ENCODE measurements around the gene PNMA8C. TPM values are rescaled to one million over a fixed set of nuclear protein-coding genes. Genes with fewer than 3 reads are reported as not detected.
"Not testable (repeated sequence)": the region's sequence is repeated elsewhere in the genome, so short reads cannot be mapped to it uniquely, and the experiment has no call there.

The PNMA8C gene
- total RNA-seq, 2 donors from 2014 or later, result not detected

DNA sequence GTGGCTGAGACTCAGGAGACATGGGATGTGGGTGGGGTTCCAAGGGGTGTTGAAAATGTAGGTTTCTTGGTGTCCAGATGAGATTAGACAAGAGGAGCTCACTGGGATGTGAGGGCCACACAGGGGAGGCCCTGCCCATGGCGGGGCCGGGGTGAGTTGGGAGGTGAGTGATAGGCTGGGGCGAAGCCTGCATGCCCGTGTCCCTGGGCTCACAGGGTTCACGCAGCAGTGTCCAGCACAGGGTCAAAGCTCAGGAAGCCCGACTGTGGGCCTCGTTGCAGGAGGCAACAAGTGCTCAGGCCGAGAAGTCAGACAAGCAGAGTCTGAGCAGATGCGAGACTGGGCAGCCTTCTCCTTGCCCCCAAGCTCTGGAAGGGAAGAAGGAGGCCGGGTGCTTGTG is 42.6 kb downstream of the PNMA8C start:
- DNase-seq (ENCODE audit: low spot score), result no peak
- Mint-ChIP-seq H3K36me3 (peaks cover 18% of the 10 kb centered on the region), H3K27me3 (no peaks in the 10 kb centered on the region), H3K9me3 (no peaks in the 10 kb centered on the region), H3K27ac (no peak overlapping the region), H3K4me1 (ENCODE audit: low read depth in 2 of 2) (peaks cover 0 to 8% of the 10 kb centered on the region in 2 donors), H3K4me3 (no peak overlapping the region)
- ATAC-seq, result no peak

DNA sequence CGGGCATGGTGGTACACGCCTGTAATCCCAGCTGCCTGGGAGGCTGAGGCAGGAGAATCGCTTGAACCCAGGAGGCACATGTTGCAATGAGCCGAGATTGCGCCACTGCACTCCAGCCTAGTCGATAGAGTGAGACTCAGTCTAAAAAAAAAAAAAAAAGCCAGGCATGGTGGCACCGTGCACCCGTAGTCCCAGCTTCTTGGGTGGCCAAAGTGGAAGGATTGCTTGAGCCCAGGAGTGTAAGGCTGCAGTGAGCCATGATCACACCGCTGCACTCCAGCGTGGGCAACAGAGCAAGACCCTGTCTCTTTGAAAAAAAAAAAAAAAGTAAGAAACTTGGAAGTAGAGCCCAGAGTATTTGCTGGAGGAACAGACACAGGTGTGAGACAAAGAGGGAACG is 43.1 kb downstream of the PNMA8C start:
- Mint-ChIP-seq H3K4me1 (ENCODE audit: low read depth in 2 of 2) (peaks cover 0 to 8% of the 10 kb centered on the region in 2 donors), H3K9me3 (no peaks in the 10 kb centered on the region), H3K36me3 (peaks cover 23% of the 10 kb centered on the region)

DNA sequence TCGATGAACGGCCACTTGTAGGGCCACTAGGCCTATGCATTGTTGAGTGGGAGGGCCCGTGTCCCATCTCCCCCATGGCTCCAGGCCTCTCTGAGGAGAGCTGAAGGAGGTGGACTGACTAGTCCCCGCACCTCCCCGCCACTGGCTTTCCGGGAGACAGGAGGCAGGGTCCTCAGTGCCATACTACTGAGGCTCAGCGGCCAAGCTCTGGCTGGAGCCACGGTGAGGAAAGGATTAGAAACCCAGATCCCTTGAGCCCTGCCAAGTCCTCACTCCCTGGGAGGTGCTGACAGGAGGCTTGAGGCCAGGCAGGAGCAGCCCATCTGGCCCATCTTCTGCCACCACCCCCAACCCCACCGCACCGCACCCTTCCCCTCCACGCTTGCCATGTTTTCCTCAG is 44.3 kb downstream of the PNMA8C start:
- Mint-ChIP-seq H3K27ac (no peak overlapping the region), H3K27me3 (no peaks in the 10 kb centered on the region), H3K4me1 (ENCODE audit: low read depth in 2 of 2) (peaks cover 0 to 6% of the 10 kb centered on the region in 2 donors), H3K4me3 (no peak overlapping the region), H3K36me3 (peaks cover 28% of the 10 kb centered on the region), H3K9me3 (no peaks in the 10 kb centered on the region)
- ATAC-seq, result no peak
- DNase-seq (ENCODE audit: low spot score), result no peak

More for the DNA sequence above, 43.1 kb downstream of the PNMA8C start:
- Mint-ChIP-seq H3K4me3 (no peak overlapping the region), H3K27me3 (no peaks in the 10 kb centered on the region), H3K27ac (no peak overlapping the region)
- ATAC-seq (no peak), DNase-seq (ENCODE audit: low spot score) (no peak)

DNA sequence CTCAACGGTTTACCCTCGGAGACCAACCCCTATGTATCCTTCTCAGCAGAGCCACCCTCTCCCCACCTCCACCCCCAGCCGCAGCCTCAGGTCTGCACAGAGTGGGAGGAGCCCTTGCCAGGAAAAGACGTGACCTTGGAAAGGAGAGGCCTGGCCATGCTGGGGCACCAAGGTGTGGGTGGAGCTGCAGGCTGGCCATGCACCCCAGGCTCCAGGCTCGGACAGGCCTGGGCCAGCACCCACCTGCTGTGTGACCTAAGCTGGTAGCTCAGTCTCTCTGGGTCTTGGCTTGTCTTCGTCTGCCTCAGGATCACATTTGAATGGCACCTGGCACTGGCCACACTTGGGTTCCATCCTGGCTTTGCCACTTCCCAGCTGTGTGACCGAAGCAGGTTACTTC is 44.9 kb downstream of the PNMA8C start:
- Mint-ChIP-seq H3K27me3 (no peaks in the 10 kb centered on the region), H3K4me3 (no peak overlapping the region), H3K27ac (no peak overlapping the region), H3K4me1 (ENCODE audit: low read depth in 2 of 2) (peaks cover 0 to 4% of the 10 kb centered on the region in 2 donors), H3K9me3 (no peaks in the 10 kb centered on the region), H3K36me3 (peaks cover 26% of the 10 kb centered on the region)
- DNase-seq (ENCODE audit: low spot score) (no peak), ATAC-seq (peak in 1 of 2 donors; percentile 21)

DNA sequence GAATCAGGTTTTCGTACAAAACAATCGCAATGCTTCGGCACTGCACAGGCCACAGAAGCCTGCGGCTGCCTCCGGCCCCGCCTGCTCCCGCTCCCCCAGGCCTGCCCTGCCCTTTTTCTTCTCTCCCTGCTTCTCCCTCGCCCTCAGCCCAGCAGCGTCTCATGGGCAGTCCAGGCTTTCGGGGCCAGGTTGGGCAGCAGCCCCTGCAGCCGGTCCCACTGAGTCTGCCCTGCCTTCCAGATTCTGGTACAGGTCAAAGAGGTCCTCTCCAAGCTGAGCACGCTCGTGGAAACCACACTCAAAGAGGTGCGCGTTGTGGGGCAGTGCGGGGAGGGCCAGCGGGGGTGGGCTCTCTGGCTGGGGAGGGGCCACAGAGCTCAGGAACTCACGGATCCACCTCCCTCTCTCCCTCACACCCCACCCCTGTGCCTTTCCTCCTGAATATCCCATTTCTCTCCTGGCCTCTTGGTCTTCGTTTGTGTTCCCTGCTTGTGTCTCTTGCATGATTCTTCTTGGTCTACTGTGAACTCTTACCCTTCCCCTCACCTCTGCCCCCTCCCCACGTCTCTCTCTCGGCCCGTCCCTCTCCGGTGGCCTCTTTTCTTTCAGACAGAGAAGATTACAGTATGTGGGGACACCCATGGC is 45.4 kb downstream of the PNMA8C start:
- H3K4me3 Mint-ChIP-seq, result no peak overlapping the region
- DNase-seq (ENCODE audit: low spot score) (no peak), ATAC-seq (no peak)
- no peak overlapping the region for H3K27ac Mint-ChIP-seq
- peaks cover 0 to 4% of the 10 kb centered on the region in 2 donors for H3K4me1 Mint-ChIP-seq (ENCODE audit: low read depth in 2 of 2)
- H3K9me3 Mint-ChIP-seq, result no peaks in the 10 kb centered on the region
- H3K36me3 Mint-ChIP-seq, result peaks cover 26% of the 10 kb centered on the region
- no peaks in the 10 kb centered on the region for H3K27me3 Mint-ChIP-seq

DNA sequence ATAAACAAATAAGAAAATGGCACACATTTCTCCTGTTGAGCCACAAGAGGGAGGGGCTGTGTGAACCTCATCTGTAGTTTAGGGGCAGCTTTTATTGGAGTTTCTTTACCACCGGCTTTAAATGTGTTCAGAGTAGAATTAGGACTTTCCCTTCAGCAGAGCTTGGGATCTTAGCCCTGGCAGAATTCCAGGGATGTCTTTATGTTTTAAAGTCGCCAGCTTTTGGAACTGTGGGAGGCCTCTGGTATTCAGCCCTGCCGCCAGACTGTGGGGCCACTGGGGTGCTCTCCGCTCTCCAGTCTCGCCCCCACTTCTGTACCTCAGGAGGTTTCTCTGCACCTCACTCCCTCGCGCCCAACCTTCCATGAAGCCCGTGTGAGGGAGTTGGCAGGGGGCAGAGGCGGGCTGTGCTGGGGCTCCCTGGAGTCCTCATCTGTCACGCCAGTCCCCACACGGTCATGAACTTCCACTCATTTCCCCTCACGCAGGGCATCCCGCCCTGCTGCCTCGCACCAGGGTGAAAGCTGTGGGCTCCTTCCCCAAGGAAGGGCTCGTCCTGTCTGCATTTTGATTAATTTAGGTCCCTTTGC is 46.9 kb downstream of the PNMA8C start:
- H3K9me3 Mint-ChIP-seq, result no peaks in the 10 kb centered on the region
- ATAC-seq (no peak), DNase-seq (ENCODE audit: low spot score) (no peak)
- no peaks in the 10 kb centered on the region for H3K27me3 Mint-ChIP-seq
- peaks cover 34% of the 10 kb centered on the region for H3K36me3 Mint-ChIP-seq
- peaks cover 0 to 4% of the 10 kb centered on the region in 2 donors for H3K4me1 Mint-ChIP-seq (ENCODE audit: low read depth in 2 of 2)
- no peak overlapping the region for H3K4me3 Mint-ChIP-seq
- no peak overlapping the region for H3K27ac Mint-ChIP-seq

DNA sequence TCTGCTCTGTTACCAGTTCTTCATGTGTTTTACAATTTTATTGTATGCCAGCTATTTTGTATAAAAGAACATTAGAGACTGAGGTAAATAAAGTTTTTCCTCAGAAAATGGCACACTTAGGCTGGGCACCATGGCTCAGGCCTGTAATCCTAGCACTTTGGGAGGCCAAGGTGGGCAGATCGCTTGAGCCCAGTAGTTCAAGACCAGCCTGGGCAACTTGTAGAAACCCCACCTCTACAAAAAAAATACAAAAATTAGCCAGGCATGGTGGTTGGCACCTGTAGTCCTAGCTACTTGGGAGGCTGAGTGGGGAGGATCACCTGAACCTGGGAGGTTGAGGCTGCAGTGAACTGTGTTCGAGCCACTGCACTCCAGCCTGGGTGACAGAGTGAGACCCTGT is 47.4 kb downstream of the PNMA8C start:
- H3K4me3 Mint-ChIP-seq, result no peak overlapping the region
- H3K27me3 Mint-ChIP-seq, result no peaks in the 10 kb centered on the region

DNA sequence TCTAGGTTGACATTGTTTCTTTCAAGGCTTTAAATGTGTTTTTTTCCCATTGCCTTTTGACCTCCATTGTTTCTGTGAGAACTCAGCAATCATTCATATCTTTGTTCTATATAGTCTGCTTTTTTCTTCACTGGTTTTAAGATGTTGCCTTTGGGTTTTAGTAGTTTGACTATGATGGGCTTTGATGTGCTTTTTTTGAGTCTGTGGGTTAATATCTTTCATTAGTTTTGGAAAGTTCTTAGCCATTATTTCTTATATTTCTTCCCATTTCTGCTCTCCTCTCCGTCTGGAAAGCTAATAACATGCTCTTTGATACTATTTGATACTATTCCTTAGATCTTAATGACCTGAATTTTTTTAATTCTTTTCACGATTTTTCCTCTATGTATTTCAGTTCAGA is 48.0 kb downstream of the PNMA8C start:
- Mint-ChIP-seq H3K36me3 (peaks cover 34% of the 10 kb centered on the region), H3K9me3 (no peaks in the 10 kb centered on the region), H3K27me3 (no peaks in the 10 kb centered on the region), H3K27ac (no peak overlapping the region), H3K4me1 (ENCODE audit: low read depth in 2 of 2) (peaks cover 0 to 7% of the 10 kb centered on the region in 2 donors), H3K4me3 (no peak overlapping the region)
- ATAC-seq (no peak), DNase-seq (ENCODE audit: low spot score) (no peak)

More for the DNA sequence above, 47.4 kb downstream of the PNMA8C start:
- ATAC-seq (no peak), DNase-seq (ENCODE audit: low spot score) (no peak)
- no peaks in the 10 kb centered on the region for H3K9me3 Mint-ChIP-seq
- H3K4me1 Mint-ChIP-seq (ENCODE audit: low read depth in 2 of 2), result peaks cover 0 to 4% of the 10 kb centered on the region in 2 donors
- H3K36me3 Mint-ChIP-seq, result peaks cover 34% of the 10 kb centered on the region
- no peak overlapping the region for H3K27ac Mint-ChIP-seq

DNA sequence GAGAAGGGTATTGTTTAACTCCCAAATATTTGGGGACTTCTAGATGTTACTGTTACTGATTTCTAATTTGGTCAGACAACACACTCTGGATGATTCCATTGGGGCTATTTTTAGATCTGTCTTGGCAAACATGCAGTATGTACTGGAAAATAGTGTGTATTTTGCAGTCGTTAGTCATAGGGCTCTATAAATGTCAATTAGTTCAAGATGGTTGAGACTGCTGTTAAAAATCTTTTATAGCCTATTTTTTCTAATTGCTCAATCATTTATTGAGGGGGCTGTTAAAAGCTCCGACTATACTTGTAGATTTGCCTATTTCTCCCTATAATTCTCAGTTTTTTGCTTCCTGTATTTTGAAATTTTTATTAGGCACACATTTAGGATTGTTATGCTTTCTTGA is 50.5 kb downstream of the PNMA8C start:
- ATAC-seq (no peak), DNase-seq (ENCODE audit: low spot score) (no peak)
- Mint-ChIP-seq H3K4me3 (no peak overlapping the region), H3K4me1 (ENCODE audit: low read depth in 2 of 2) (peaks cover 0 to 7% of the 10 kb centered on the region in 2 donors), H3K27me3 (no peaks in the 10 kb centered on the region), H3K9me3 (no peaks in the 10 kb centered on the region), H3K27ac (no peak overlapping the region), H3K36me3 (peaks cover 34% of the 10 kb centered on the region)

DNA sequence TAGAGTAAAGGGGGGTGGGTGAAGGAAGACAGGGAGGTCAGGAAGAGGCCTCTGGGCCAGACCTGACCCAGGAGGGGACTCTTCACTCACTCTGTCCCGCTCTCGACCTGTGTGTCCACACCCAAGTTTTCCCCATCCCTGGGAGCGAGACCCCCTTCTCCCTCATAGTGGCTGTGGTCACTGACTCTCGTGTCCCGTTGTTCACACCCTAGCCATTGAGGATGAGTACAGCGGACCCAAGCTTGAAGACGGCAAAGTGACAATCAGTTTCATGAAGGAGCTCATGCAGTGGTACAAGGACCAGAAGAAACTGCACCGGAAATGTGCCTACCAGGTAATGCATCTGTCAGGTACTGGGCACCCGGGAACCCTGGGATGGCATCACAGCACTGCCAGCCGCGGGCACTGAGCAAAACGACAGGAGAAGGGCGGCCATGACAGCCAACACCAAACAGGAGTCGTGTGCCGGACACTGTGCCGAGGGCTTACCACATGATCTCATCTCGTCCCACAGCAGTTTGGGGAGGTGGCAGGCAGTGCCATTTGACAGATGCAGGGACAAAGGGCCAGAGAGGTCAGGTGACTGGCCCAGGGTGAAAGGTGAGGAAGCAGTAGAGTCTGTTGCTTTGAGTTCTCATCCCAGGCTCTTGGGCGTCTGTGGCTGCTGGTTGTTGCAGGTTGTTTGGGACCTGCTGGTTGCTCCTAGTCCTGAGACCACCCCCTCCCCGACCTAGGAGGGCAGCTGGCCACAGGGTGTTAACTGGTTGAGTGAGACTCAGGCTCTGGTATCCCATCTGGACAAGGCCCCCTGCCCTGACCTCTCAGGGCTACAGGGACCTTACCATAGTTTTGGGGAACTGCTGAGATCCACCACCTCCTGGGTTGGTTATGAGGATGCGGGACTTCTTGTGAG is 52.2 kb downstream of the PNMA8C start:
- DNase-seq (ENCODE audit: low spot score), result no peak
- Mint-ChIP-seq H3K9me3 (no peaks in the 10 kb centered on the region), H3K27me3 (no peaks in the 10 kb centered on the region), H3K36me3 (peaks cover 25% of the 10 kb centered on the region), H3K4me3 (no peak overlapping the region), H3K27ac (no peak overlapping the region), H3K4me1 (ENCODE audit: low read depth in 2 of 2) (peaks cover 5 to 10% of the 10 kb centered on the region in 2 donors)
- no peak for ATAC-seq

DNA sequence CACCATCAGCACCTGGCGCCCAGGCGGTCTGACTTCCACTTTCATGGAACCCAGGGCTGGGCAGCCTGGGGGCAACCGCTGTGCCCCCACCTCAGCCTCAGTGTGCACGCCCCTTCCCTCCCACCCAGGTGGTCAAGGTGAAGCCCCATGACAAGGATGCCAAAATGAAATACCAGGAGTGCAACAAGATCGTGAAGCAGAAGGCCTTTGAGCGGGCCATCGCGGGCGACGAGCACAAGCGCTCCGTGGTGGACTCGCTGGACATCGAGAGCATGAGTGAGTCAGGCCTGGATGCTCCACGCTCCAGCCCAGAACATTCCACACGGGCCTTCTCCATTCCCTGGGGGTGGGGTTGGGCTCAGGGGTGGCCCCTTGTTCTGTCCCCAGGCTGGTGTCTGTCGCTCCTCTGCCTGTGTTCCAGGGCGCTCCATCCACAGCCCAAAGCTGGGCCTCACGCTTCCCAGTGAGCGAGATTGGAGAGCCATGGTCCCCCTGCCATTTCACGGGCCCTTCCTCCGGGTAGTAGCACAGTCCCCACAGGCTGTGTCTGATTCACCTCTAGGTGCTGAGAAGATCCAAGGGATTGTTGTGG is 53.2 kb downstream of the PNMA8C start:
- Mint-ChIP-seq H3K4me1 (ENCODE audit: low read depth in 2 of 2) (peaks cover 14 to 18% of the 10 kb centered on the region in 2 donors), H3K36me3 (peaks cover 18% of the 10 kb centered on the region)
- not testable (repeated sequence) for H3K27ac Mint-ChIP-seq; ATAC-seq; H3K9me3 Mint-ChIP-seq; H3K27me3 Mint-ChIP-seq; DNase-seq (ENCODE audit: low spot score); H3K4me3 Mint-ChIP-seq
